Naive B cell (primary cell): ENCODE measurements around the gene ACVR2B. TPM values are rescaled to one million over a fixed set of nuclear protein-coding genes. Genes with fewer than 3 reads are reported as not detected.
A peak's percentile ranks its signal among the peaks of the same experiment; 100 is the strongest.
"Not testable (repeated sequence)": the region's sequence is repeated elsewhere in the genome, so short reads cannot be mapped to it uniquely, and the experiment has no call there.

ENCODE experiments used
- ATAC-seq, 2 donors: fragments of 150-1000 bp; cut with Tn5 transposase; 2 replicates each; pipeline ENCODE4 v1.10.0; 2021; ENCODE audit warnings: low read depth in 2 of 2, mild to moderate bottlenecking in 2 of 2, moderate library complexity in 2 of 2
- DNase-seq: peaks from one replicate; pipeline ENCODE4 v3.0.0; 2022
- H3K27ac Mint-ChIP-seq, 6 donors: one replicate each; pipeline ENCODE4 v1.8.0; 2020 to 2022; ENCODE audit warnings: mild to moderate bottlenecking in 6 of 6, mixed read lengths in 6 of 6, moderate library complexity in 5 of 6, inconsistent platforms in 2 of 6
- H3K27me3 Mint-ChIP-seq, 3 donors: one replicate each; pipeline ENCODE4 v1.8.0; 2021 to 2022; ENCODE audit warnings: mixed read lengths in 3 of 3, mild to moderate bottlenecking in 1 of 3
- H3K36me3 Mint-ChIP-seq, 2 donors: one replicate each; pipeline ENCODE4 v1.8.0; 2020 to 2022; ENCODE audit warnings: mixed read lengths in 2 of 2, inconsistent platforms in 1 of 2, mild to moderate bottlenecking in 1 of 2
- H3K4me1 Mint-ChIP-seq, 3 donors: one replicate each; pipeline ENCODE4 v1.8.0; 2020 to 2022; ENCODE audit warnings: mixed read lengths in 3 of 3, inconsistent platforms in 1 of 3, mild to moderate bottlenecking in 1 of 3, moderate library complexity in 1 of 3
- H3K4me3 Mint-ChIP-seq, 8 donors: one replicate each; pipeline ENCODE4 v1.8.0; 2020 to 2022; ENCODE audit warnings: mild to moderate bottlenecking in 8 of 8, mixed read lengths in 8 of 8, moderate library complexity in 8 of 8, inconsistent platforms in 2 of 8
- H3K9me3 Mint-ChIP-seq, 7 donors: one replicate each; pipeline ENCODE4 v1.8.0; 2020 to 2022; ENCODE audit warnings: mixed read lengths in 7 of 7, mild to moderate bottlenecking in 5 of 7, inconsistent platforms in 2 of 7, moderate library complexity in 1 of 7
- polyA plus RNA-seq, 6 donors: library from polyadenylated mRNA; unstranded; fragments of 300-500 nt; fragmentation: Illumina TruSeq; gene quantifications; one replicate each; pipeline ENCODE4 v1.2.3, GENCODE V29; 2021; ENCODE audit warnings: low read depth in 6 of 6

ACVR2B gene
- under 1 TPM in 5 of 6 donors, not detected in 1; 0.03 to 0.19 (median 0.05) TPM for polyA plus RNA-seq

DNA sequence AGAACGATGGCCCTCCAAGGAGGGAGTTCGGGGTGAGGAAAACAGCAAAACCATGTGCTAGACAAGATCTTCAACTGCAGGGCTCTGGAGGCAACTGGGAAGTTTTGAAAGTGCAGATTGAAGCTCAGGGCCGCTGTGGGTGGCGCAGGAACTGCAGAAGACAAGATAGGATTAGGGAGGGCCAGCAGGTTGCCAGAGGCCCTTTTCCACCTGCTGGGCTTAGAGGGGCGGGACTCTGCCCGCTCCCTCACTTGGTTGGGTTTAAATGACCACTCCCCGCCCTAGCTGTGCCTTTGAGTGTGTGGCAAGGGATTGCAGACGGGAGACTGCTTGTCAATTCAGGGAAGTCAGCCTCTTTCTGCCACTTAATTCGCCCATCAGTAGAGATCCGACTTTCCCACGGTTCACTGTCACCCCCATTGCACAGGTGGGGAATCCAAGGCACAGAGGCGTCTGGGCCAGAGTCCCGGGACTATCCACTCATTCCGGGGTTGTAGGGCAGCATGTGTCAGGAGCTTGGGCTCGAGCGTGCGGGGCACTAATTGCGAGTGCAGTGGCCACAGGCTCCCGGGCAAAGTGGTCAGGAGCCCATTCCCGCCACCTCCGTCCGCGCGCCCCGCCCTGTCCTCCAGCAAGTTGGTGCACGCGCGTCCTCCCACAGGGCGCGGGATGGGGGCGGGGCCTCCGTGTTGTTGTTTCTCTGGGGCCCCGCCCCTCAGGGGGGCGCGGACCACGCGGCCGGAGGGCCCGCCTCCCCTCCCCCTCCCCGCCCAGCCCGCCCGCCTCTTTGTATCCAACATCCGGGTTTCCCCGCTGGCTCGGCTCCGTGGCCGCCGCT is at the start of gene ACVR2B:
ACVR2B (plus strand) TSS at position 816 of the 838 bp plus-strand sequence. CDS start 433 bp downstream, outside the sequence.
- H3K4me3 Mint-ChIP-seq = peak within 1 kb of the TSS; percentile 88 to 96 (median 95)
- H3K36me3 Mint-ChIP-seq = no peaks in the 10 kb centered on the region

DNA sequence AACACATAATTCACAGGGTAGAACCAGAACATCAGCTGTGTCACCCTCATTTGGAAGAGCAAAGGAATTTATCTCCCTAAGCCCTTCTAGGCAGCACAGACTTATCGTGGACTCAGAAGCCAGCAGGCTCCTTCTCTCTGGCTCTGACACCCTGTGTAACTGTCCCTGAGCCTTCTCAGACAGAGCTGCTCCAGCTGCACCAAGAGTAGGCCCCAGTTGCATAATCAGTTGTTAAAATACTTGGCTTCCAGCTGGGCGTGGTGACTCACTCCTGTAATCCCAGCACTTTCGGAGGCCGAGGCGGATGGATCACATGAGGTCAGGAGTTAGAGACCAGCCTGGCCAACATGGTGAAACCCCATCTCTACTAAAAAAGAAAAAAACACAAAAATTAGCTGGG is 49.4 kb upstream of the ACVR2B start:
- no peak overlapping the region for H3K27ac Mint-ChIP-seq
- H3K9me3 Mint-ChIP-seq = peaks cover 0 to 7% (median 2%) of the 10 kb centered on the region in 7 donors
- no peaks in the 10 kb centered on the region for H3K27me3 Mint-ChIP-seq
- H3K36me3 Mint-ChIP-seq = peaks cover 5 to 8% of the 10 kb centered on the region in 2 donors
- H3K4me3 Mint-ChIP-seq = no peak overlapping the region
- no peaks in the 10 kb centered on the region for H3K4me1 Mint-ChIP-seq
- DNase-seq = no peak
- no peak for ATAC-seq

More for the DNA sequence above, at the start of gene ACVR2B:
- Mint-ChIP-seq H3K9me3 (no peaks in the 10 kb centered on the region), H3K27ac (peak within 1 kb of the TSS in 4 of 6 donors; percentile 41 to 89 (median 56)), H3K4me1 (peaks cover 8 to 19% (median 14%) of the 10 kb centered on the region in 3 donors), H3K27me3 (peaks cover 25 to 35% (median 32%) of the 10 kb centered on the region in 3 donors)
- peak; percentile 46 to 52 for ATAC-seq
- DNase-seq = peak; percentile 20

DNA sequence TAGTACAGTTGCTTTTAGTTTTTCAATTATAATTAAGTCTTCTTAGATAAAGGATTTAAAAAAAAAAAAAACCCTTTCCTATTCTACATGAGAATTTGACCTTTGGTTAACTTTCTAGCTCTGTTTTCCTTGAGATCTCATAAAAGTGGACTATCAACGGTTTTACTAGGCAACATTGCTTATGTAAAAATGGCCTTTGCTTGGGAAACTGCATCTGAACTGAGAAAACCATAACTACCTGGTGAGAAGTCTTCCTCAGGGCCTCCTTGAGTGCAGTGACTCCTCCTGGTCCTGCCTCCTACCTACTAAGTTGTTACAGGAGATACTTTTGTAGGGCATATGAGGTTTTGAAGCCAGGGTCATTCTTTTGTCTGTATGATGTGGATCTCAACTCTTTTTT is 42.1 kb upstream of the ACVR2B start:
- ATAC-seq (no peak), DNase-seq (no peak)
- Mint-ChIP-seq H3K9me3 (peaks cover 0 to 5% (median 0%) of the 10 kb centered on the region in 7 donors), H3K4me1 (no peaks in the 10 kb centered on the region), H3K4me3 (no peak overlapping the region), H3K27ac (no peak overlapping the region), H3K27me3 (peaks cover 0 to 7% (median 0%) of the 10 kb centered on the region in 3 donors), H3K36me3 (no peaks in the 10 kb centered on the region)

DNA sequence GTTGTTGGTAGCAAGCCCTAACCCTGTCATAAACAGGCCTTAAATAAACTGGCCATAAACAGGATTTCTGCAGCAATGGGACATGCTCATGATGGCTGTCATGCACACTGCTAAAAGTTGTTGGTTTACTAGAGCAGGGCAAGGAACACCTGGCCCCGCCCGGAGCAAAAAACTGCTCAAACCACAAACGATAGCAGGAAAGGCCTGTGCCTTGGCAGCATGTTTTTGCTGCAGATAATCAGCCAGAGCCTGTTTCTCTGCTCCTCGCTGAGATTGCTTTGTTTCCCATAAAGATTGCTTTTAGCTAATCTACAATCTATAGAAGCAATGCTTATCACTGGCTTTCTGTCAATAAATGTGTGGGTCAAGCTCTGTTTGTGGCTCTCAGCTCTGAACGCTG is 32.9 kb upstream of the ACVR2B start:
- peak overlapping the region in 1 of 6 donors; percentile 10 for H3K27ac Mint-ChIP-seq
- not testable (repeated sequence) for H3K36me3 Mint-ChIP-seq, H3K9me3 Mint-ChIP-seq, DNase-seq, H3K27me3 Mint-ChIP-seq, ATAC-seq, H3K4me1 Mint-ChIP-seq, H3K4me3 Mint-ChIP-seq

DNA sequence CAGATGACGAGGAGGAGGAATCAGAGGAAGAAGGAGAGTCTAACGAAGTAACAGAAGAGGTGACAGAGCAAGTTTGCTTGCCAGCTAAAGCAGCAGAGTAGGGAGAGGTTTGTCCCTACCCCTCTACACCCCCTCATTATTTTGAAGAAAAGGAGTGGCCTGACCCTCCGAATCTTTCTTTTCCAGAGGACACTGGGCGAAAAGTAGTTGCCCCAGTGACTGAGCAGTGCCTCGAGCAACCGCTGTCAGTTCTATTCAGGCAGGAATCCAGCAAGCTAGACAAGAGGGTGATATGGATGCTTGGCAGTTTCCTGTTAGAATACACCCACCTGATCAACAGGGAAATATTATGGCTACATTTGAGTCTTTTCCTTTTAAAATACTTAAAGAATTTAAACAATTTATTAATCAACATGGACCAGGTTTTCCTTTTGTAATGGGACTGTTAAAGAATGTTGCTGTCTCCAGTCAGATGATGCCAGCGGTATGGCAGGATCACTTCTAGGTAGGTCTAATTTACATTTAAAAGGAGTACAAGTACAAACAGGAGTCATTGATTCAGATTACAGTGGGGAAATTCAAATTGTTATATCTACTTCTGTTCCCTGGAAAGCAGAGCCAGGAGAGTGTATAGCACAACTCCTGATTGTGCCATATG is 31.9 kb upstream of the ACVR2B start:
- ATAC-seq (no peak), DNase-seq (no peak)
- H3K27me3 Mint-ChIP-seq = no peaks in the 10 kb centered on the region
- H3K4me3 Mint-ChIP-seq = no peak overlapping the region
- no peak overlapping the region for H3K27ac Mint-ChIP-seq
- H3K9me3 Mint-ChIP-seq = no peaks in the 10 kb centered on the region
- no peaks in the 10 kb centered on the region for H3K36me3 Mint-ChIP-seq
- no peaks in the 10 kb centered on the region for H3K4me1 Mint-ChIP-seq

DNA sequence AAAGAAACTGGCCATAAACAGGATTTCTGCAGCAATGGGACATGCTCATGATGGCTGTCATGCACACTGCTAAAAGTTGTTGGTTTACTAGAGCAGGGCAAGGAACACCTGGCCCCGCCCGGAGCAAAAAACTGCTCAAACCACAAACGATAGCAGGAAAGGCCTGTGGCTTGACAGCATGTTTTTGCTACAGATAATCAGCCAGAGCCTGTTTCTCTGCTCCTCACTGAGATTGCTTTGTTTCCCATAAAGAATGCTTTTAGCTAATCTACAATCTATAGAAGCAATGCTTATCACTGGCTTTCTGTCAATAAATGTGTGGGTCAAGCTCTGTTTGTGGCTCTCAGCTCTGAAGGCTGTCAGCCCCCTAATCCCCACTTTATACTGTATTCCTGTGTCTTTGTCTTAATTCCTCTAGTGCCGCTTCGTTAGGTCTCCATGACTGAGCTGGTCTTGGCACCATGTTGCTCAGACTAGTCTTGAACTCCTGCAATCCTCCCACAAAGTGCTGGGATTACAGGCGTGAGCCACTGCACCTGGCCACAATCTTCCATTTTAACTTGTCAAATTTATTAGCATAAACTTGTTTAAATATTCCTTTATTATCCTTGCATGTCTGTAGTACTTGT is 26.8 kb upstream of the ACVR2B start:
- not testable (repeated sequence) for ATAC-seq, H3K4me1 Mint-ChIP-seq, H3K36me3 Mint-ChIP-seq, H3K27ac Mint-ChIP-seq, H3K27me3 Mint-ChIP-seq, DNase-seq
- peaks cover 1 to 20% (median 17%) of the 10 kb centered on the region in 7 donors for H3K9me3 Mint-ChIP-seq
- H3K4me3 Mint-ChIP-seq = peak overlapping the region in 1 of 8 donors; percentile 78

DNA sequence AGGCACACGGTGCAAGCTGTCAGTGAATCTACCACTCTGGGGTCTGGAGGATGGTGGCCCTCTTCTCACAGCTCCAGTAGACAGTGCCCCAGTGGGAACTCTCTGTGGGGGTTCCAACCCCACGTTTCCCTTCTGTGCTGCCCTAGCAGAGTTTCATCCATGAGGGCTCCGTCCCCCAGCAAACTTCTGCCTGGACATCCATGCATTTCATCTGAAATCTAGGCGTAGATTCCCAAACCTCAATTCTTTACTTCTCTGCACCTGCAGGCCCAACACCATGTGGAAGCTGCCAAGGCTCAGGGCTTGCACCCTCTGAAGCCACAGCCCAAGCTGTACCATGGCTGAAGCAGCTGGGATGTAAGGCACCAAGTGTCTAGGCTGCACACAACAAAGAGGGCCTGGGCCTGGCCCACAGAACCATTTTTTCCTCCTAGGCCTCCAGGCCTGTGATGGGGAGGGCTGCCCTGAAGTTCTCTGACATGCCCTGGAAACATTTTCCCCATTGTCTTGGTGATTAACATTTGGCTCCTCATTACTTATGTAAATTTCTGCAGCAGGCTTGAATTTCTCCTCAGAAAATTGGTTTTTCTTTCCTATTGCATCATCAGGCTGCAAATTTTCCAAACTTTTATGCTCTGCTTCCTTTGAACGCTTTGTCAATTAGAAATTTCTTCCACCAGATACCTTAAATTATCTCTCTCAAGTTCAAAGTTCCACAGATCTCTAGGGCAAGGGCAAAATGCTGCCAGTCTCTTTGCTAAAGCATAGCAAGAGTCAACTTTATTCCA is 20.6 kb upstream of the ACVR2B start:
- ATAC-seq, H3K4me1 Mint-ChIP-seq, H3K4me3 Mint-ChIP-seq, H3K27ac Mint-ChIP-seq, DNase-seq, H3K27me3 Mint-ChIP-seq: not testable (repeated sequence)
- peaks cover 19 to 71% (median 66%) of the 10 kb centered on the region in 7 donors for H3K9me3 Mint-ChIP-seq
- H3K36me3 Mint-ChIP-seq = peaks cover 0 to 40% of the 10 kb centered on the region in 2 donors

DNA sequence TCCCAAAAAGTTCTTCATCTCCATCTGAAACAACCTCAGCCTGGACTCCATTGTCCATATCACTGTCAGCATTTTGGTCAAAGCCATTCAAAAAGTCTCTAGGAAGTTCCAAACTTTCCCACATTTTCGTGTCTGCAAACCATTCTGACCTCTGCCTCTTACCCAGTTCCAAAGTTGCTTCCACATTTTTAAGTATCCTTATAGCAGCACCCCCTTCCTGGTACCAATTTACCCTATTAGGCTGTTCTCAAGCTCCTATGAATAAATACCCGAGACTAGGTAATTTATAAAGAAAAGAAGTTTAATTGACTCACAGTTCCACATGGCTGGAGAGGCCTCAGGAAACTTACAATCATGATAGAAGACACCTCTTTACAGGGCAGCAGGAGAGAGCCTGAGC is 20.0 kb upstream of the ACVR2B start:
- H3K36me3 Mint-ChIP-seq = peaks cover 0 to 40% of the 10 kb centered on the region in 2 donors
- DNase-seq = not testable (repeated sequence)
- H3K9me3 Mint-ChIP-seq = peaks cover 19 to 77% (median 70%) of the 10 kb centered on the region in 7 donors

DNA sequence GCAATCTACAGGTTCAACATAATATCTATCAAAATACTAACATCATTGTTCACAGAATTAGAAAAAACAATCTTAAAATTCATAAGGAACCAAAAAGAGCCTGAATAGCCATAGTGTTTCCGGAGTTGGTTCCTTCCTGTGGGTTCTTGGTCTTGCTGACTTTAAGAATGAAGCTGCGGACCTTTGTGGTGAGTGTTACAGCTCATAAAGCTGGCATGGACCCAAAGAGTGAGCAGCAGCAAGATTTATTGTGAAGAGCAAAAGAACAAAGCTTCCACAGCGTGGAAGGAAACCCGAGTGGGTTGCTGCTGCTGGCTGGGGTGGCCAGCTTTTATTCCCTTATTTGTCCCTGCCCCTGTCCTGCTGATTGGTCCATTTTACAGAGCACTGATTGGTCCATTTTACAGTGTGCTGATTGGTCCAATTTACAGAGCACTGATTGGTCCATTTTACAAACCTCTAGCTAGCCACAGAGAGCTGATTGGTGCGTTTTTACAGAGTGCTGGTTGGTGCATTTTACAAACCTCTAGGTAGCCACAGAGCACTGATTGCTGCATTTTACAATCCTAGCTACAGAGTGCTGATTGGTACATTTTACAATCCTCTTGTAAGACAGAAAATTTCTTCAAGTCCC is 15.1 kb upstream of the ACVR2B start:
- Mint-ChIP-seq H3K9me3 (peaks cover 21 to 57% (median 50%) of the 10 kb centered on the region in 7 donors), H3K36me3 (peaks cover 0 to 32% of the 10 kb centered on the region in 2 donors)
- H3K4me3 Mint-ChIP-seq, ATAC-seq, H3K4me1 Mint-ChIP-seq, H3K27ac Mint-ChIP-seq, H3K27me3 Mint-ChIP-seq, DNase-seq: not testable (repeated sequence)

More for the DNA sequence above, 20.0 kb upstream of the ACVR2B start:
- H3K4me1 Mint-ChIP-seq, H3K4me3 Mint-ChIP-seq, H3K27me3 Mint-ChIP-seq, H3K27ac Mint-ChIP-seq, ATAC-seq: not testable (repeated sequence)

DNA sequence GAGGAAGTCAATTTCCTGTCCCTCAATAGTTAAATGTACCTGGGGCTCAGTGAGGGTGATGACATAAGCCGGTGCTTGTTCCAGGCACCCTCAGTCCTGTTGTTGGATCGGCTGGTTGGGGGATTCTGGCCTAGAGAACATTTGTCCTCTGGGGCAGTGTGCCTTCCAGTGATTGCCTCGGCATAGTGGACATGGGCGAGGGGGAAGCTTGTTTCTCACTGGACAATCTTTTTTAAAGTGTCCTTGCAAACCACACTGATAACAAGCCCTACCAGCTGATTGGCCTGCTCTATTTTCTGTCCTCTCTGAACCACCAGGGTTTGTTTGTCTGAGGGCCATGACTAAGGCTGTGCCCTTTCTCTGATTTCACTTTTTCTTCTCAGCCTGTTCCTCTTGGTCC is 10.5 kb upstream of the ACVR2B start:
- peaks cover 6 to 20% (median 16%) of the 10 kb centered on the region in 7 donors for H3K9me3 Mint-ChIP-seq
- DNase-seq, H3K27ac Mint-ChIP-seq, ATAC-seq, H3K4me1 Mint-ChIP-seq, H3K36me3 Mint-ChIP-seq, H3K4me3 Mint-ChIP-seq: not testable (repeated sequence)
- peaks cover 8 to 21% (median 16%) of the 10 kb centered on the region in 3 donors for H3K27me3 Mint-ChIP-seq

DNA sequence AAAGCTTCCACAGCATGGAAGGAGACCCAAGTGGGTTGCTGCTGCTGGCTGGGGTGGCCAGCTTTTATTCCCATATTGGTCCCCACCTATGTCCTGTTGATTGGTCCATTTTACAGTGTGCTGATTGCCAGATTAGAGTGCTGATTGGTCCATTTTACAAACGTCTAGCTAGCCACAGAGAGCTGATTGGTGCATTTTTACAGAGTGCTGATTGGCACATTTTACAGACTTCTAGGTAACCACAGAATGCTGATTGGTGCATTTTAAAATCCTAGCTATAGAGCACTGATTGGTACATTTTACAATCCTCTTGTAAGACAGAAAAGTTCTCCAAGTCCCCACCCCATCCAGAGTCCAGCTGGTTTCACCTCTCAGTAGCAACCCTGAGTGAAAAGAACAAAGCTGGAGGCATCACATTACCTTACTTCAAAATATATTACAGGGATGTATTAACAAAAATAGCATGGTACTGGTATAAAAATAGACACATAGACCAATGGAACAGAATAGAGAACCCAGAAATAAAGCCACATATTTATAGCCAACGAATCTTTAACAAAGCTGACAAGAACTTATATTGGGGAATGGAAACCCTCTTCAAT is 7.5 kb upstream of the ACVR2B start:
- Mint-ChIP-seq H3K27me3 (peaks cover 25 to 30% (median 29%) of the 10 kb centered on the region in 3 donors), H3K4me1 (no peaks in the 10 kb centered on the region), H3K27ac (no peak overlapping the region), H3K36me3 (peaks cover 0 to under 1% of the 10 kb centered on the region in 2 donors), H3K4me3 (no peak overlapping the region), H3K9me3 (no peaks in the 10 kb centered on the region)
- DNase-seq (no peak), ATAC-seq (no peak)

DNA sequence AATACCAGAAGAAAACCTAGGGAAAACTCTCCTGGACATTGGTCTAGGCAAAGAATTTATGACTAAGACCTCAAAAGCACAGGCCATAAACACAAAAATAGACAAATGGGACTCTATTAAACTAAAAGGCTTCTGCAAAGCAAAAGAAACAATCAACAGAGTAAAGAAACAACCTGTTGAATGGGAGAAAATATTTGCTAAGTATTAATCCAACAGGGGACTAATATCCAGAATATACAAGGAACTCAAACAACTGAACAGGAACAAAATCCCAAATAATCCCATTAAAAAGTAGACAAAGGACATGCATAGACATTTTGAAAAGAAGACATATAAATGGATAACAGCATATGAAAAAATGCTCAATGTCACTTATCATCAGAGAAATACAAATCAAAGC is 6.9 kb upstream of the ACVR2B start:
- Mint-ChIP-seq H3K36me3 (no peaks in the 10 kb centered on the region), H3K4me3 (no peak overlapping the region), H3K27ac (no peak overlapping the region), H3K4me1 (no peaks in the 10 kb centered on the region), H3K9me3 (no peaks in the 10 kb centered on the region), H3K27me3 (peaks cover 29 to 36% (median 31%) of the 10 kb centered on the region in 3 donors)
- no peak for ATAC-seq
- no peak for DNase-seq
